HCT116 (cell line): Measurements from ENCODE around the gene TOMM34. TPM values are rescaled to one million over a fixed set of nuclear protein-coding genes. Genes with fewer than 3 reads are reported as not detected.
A peak's percentile ranks its signal among the peaks of the same experiment; 100 is the strongest.

Experiments
- ATAC-seq: fragments of 200-7000 bp; cut with Tn5 transposase; 2 replicates; pipeline ENCODE4 v1.9.1; 2020; ENCODE audit warnings: mild to moderate bottlenecking, moderate library complexity
- BruUV-seq: library from RNA; stranded (reverse); fragments of 400-500 nt; replicated peaks from 2 replicates; lab custom pipeline; 2021; lab: Mats Ljungman, UMichigan
- CTCF ChIA-PET: fragments of 300-600 bp; sonication (Branson Sonifier 250); formaldehyde crosslinking; loops from one replicate; lab custom pipeline; 2021; ENCODE audit warnings: antibody characterized with exemption; lab: Charles Lee
- POLR2A ChIA-PET: fragments of 300-600, 350-600 bp; sonication (Branson Sonifier 250); formaldehyde crosslinking; loops from one replicate; lab custom pipeline; 2021; ENCODE audit warnings: antibody characterized with exemption; lab: Charles Lee
- RAD21 ChIA-PET, 2 experiments: fragments of 300-600 bp; sonication (Branson Sonifier 250); formaldehyde crosslinking; loops; one replicate each; lab custom pipeline; 2023; ENCODE audit warnings: low total read pairs in 2 of 2; ENCODE audit not compliant: uncharacterized antibody in 2 of 2, unreplicated experiment in 2 of 2, low non-redundant PET in 1 of 2; lab: Charles Lee
- DNase-seq: peaks from one replicate; pipeline ENCODE4 v3.0.0-alpha.2; 2010; ENCODE audit warnings: low read depth, low spot score
- H2AFZ ChIP-seq: fragments of 200-600 bp; shearing (Covaris generic), sonication (generic); 2 replicates; pipeline ENCODE4 v1.6.1; 2017; ENCODE audit warnings: low read depth, mixed run types, mixed read lengths, antibody characterized with exemption, low read length; ENCODE audit not compliant: poor library complexity, severe bottlenecking
- H3K27ac ChIP-seq: 2 replicates; pipeline ENCODE4 v1.5.1; 2012; ENCODE audit warnings: low read depth, low read length
- H3K27me3 ChIP-seq: fragments of 200-600 bp; sonication (generic); 2 replicates; pipeline ENCODE4 v1.6.1; 2016; ENCODE audit warnings: mixed run types, low read length, mixed read lengths; ENCODE audit not compliant: insufficient read depth
- H3K36me3 ChIP-seq, 2 experiments: fragments of 200-500 bp in 1 of 2; fragments of 200-600 bp in 1 of 2; sonication (Bioruptor generic) in 1 of 2; sonication (generic) in 1 of 2; 2 replicates each; pipeline versions ENCODE4 v1.5.1 to v1.6.1; 2014 to 2016; ENCODE audit warnings: low read length in 2 of 2, inconsistent platforms in 1 of 2, mixed read lengths in 1 of 2, mixed run types in 1 of 2; ENCODE audit not compliant: insufficient read depth in 2 of 2, control insufficient read depth in 1 of 2
- H3K4me1 ChIP-seq, 2 experiments: fragments of 200-600 bp in 1 of 2; sonication (generic) in 1 of 2; 2 replicates each; pipeline versions ENCODE4 v1.5.1 to v1.6.1; 2012 to 2017; ENCODE audit warnings: low read length in 2 of 2, inconsistent platforms in 1 of 2, mild to moderate bottlenecking in 1 of 2, mixed read lengths in 1 of 2, mixed run types in 1 of 2, moderate library complexity in 1 of 2; ENCODE audit not compliant: insufficient read depth in 2 of 2, control insufficient read depth in 1 of 2
- H3K4me2 ChIP-seq: fragments of 200-600 bp; sonication (generic); 2 replicates; pipeline ENCODE4 v1.6.1; 2017; ENCODE audit warnings: mixed run types, low read length, mixed read lengths
- H3K4me3 ChIP-seq, 2 experiments: fragments of 200-600 bp in 1 of 2; sonication (generic) in 1 of 2; replicated peaks in 1 of 2; 2 replicates each; pipeline ENCODE4 v1.5.1; 2011 to 2016; ENCODE audit warnings: low read length in 2 of 2, control low read depth in 1 of 2, low read depth in 1 of 2, mild to moderate bottlenecking in 1 of 2, mixed read lengths in 1 of 2, mixed run types in 1 of 2
- H3K79me2 ChIP-seq: fragments of 200-600 bp; sonication (generic); 2 replicates; pipeline ENCODE4 v1.6.1; 2017; ENCODE audit warnings: mild to moderate bottlenecking, mixed run types, low read length, moderate library complexity, mixed read lengths; ENCODE audit not compliant: insufficient read depth
- H3K9ac ChIP-seq: fragments of 200-600 bp; sonication (generic); 2 replicates; pipeline ENCODE4 v1.6.1; 2016; ENCODE audit warnings: low read length, mixed read lengths
- H3K9me2 ChIP-seq: fragments of 200-600 bp; sonication (generic), shearing (Covaris generic); 2 replicates; pipeline ENCODE4 v1.6.1; 2017; ENCODE audit warnings: mixed run types, mild to moderate bottlenecking, moderate library complexity; ENCODE audit not compliant: insufficient read depth
- H3K9me3 ChIP-seq, 2 experiments: fragments of 200-500 bp in 1 of 2; fragments of 200-600 bp in 1 of 2; sonication (Bioruptor generic) in 1 of 2; sonication (generic) in 1 of 2; 2 replicates each; pipeline ENCODE4 v1.6.1; 2014 to 2017; ENCODE audit warnings: low read length in 2 of 2, mixed read lengths in 2 of 2, inconsistent platforms in 1 of 2, low read depth in 1 of 2, mild to moderate bottlenecking in 1 of 2, mixed run types in 1 of 2, moderate library complexity in 1 of 2; ENCODE audit not compliant: control insufficient read depth in 1 of 2, insufficient read depth in 1 of 2
- H4K20me1 ChIP-seq: fragments of 200-600 bp; sonication (generic), shearing (Covaris generic); 2 replicates; pipeline ENCODE4 v1.6.1; 2017; ENCODE audit warnings: mixed run types, mild to moderate bottlenecking, moderate library complexity; ENCODE audit not compliant: insufficient read depth
- ATF3 ChIP-seq: IDR thresholded peaks from 2 replicates; pipeline ENCODE4 v1.6.1; 2012
- CEBPB ChIP-seq: IDR thresholded peaks from 2 replicates; pipeline ENCODE4 v1.6.1; 2012; ENCODE audit warnings: low read depth
- CTCF ChIP-seq, 3 experiments: fragments of 200-600 bp in 1 of 3; sonication (generic) in 1 of 3; IDR thresholded peaks in 2 of 3; conservative IDR thresholded peaks in 1 of 3; 2 replicates each; pipeline ENCODE4 v1.5.1; 2012 to 2017; ENCODE audit warnings: low read depth in 2 of 3, low read length in 2 of 3, antibody characterized with exemption in 1 of 3, borderline replicate concordance in 1 of 3, control low read depth in 1 of 3, mild to moderate bottlenecking in 1 of 3, mixed read lengths in 1 of 3, mixed run types in 1 of 3, moderate library complexity in 1 of 3; ENCODE audit not compliant: insufficient read depth in 1 of 3
- ELF1 ChIP-seq: IDR thresholded peaks from 2 replicates; pipeline ENCODE4 v1.6.1; 2012; ENCODE audit warnings: low read depth, borderline replicate concordance
- EZH2 ChIP-seq: fragments of 200-600 bp; sonication (generic); IDR thresholded peaks from 2 replicates; pipeline ENCODE4 v1.6.1; 2017; ENCODE audit warnings: antibody characterized with exemption, mixed run types
- EZH2phosphoT487 ChIP-seq: fragments of 200-600 bp; IDR thresholded peaks from 2 replicates; pipeline ENCODE4 v1.6.1; 2018; ENCODE audit warnings: antibody characterized with exemption, borderline replicate concordance
- FOSL1 ChIP-seq: IDR thresholded peaks from 2 replicates; pipeline ENCODE4 v1.6.1; 2012; ENCODE audit warnings: low read depth
- MAX ChIP-seq: IDR thresholded peaks from 2 replicates; pipeline ENCODE4 v1.6.1; 2012
- POLR2A ChIP-seq: IDR thresholded peaks from 2 replicates; pipeline ENCODE4 v1.7.0; 2011; ENCODE audit warnings: borderline replicate concordance; ENCODE audit not compliant: insufficient read depth, insufficient read length; ENCODE audit errors: extremely low read depth
- RAD21 ChIP-seq: IDR thresholded peaks from 2 replicates; pipeline ENCODE4 v1.6.1; 2012; ENCODE audit warnings: low read depth, mild to moderate bottlenecking
- SIN3A ChIP-seq: IDR thresholded peaks from 2 replicates; pipeline ENCODE4 v1.6.1; 2012; ENCODE audit warnings: low read depth
- SP1 ChIP-seq: IDR thresholded peaks from 2 replicates; pipeline ENCODE4 v1.6.1; 2012; ENCODE audit warnings: low read depth
- SRF ChIP-seq: IDR thresholded peaks from 2 replicates; pipeline ENCODE4 v1.6.1; 2012; ENCODE audit warnings: low read depth
- TCF7L2 ChIP-seq: IDR thresholded peaks from 2 replicates; pipeline ENCODE4 v1.7.0; 2011; ENCODE audit warnings: borderline replicate concordance, inconsistent platforms; ENCODE audit not compliant: insufficient read depth, insufficient read length; ENCODE audit errors: extremely low read depth
- YY1 ChIP-seq: IDR thresholded peaks from 2 replicates; pipeline ENCODE4 v1.6.1; 2011; ENCODE audit warnings: low read length, low read depth, moderate library complexity, mild to moderate bottlenecking; ENCODE audit not compliant: insufficient replicate concordance; ENCODE audit errors: extremely low read depth
- ZFX ChIP-seq: fragments of 450-650 bp; IDR thresholded peaks from 2 replicates; pipeline ENCODE4 v1.6.1; 2017
- ZNF274 ChIP-seq: fragments of 200-500 bp; sonication (Bioruptor generic); IDR thresholded peaks from 2 replicates; pipeline ENCODE4 v1.6.1; 2014; ENCODE audit warnings: mild to moderate bottlenecking, low read depth, low read length, inconsistent platforms
- intact Hi-C: fragments of 100-400 bp; cut with micrococcal nuclease; formaldehyde crosslinking; loops from 2 replicates; pipeline ENCODE4 v1.10.0; 2022
- total RNA-seq: library from RNA; stranded (reverse); gene quantifications from one replicate; pipeline ENCODE4 v1.2.1, GENCODE V29; 2021; ENCODE audit not compliant: unreplicated experiment

The TOMM34 gene
- total RNA-seq, 1 experiment from 2014 or later: 51.7 TPM

- Histone ChIP-seq H3K4me3 (no peak overlapping the region; a peak in 1 of 4 replicates), H3K27me3 (no peaks in the 10 kb centered on the region), H4K20me1 (no peaks in the 10 kb centered on the region), H3K36me3 (peaks cover 35 to 36% of the 10 kb centered on the region in 2 experiments; a peak in 3 of 4 replicates), H3K27ac (no peak overlapping the region), H2AFZ (no peak overlapping the region), H3K4me2 (peak overlapping the region; percentile 90; the same call in 1 of the 2 replicates), H3K4me1 (peaks cover 21 to 41% of the 10 kb centered on the region in 2 experiments), H3K9me2 (no peaks in the 10 kb centered on the region), H3K9ac (no peak overlapping the region)
- ATAC-seq: no peak
- DNase-seq: no peak
- POLR2A ChIA-PET: no interaction called here
- intact Hi-C loops: no loop called here
- no TSS peak for BruUV-seq
- RAD21 ChIA-PET: no interaction called here
- CTCF ChIA-PET: no interaction called here
- no peak for TF ChIP-seq ATF3
- TF ChIP-seq EZH2: no peak
- TF ChIP-seq, all 23 proteins: peak for 0
- Histone ChIP-seq H3K79me2 (peaks cover 46% of the 10 kb centered on the region), H3K9me3 (no peaks in the 10 kb centered on the region)
Measured at GRCh38 chr20:44958276-44958675, 1.9 kb downstream of the TOMM34 start.

- no peaks in the 10 kb centered on the region for H3K27me3 ChIP-seq
- no peaks in the 10 kb centered on the region for H3K9me2 ChIP-seq
- BruUV-seq: no TSS peak
- ChIA-PET CTCF (no interaction called here), POLR2A (no interaction called here), RAD21 (no interaction called here)
- no peak overlapping the region for H3K9ac ChIP-seq
- peaks cover 42 to 55% of the 10 kb centered on the region in 2 experiments; a peak in 3 of 4 replicates for H3K36me3 ChIP-seq
- H3K79me2 ChIP-seq: peaks cover 46% of the 10 kb centered on the region
- intact Hi-C loops: no loop called here
- H3K9me3 ChIP-seq: no peaks in the 10 kb centered on the region
- H3K4me3 ChIP-seq: no peak overlapping the region
- ATAC-seq (no peak), DNase-seq (no peak)
- no peak overlapping the region for H3K27ac ChIP-seq
- H3K4me2 ChIP-seq: no peak overlapping the region
- no peak overlapping the region for H2AFZ ChIP-seq
- peaks cover 15 to 22% of the 10 kb centered on the region in 2 experiments; a peak in 3 of 4 replicates for H3K4me1 ChIP-seq
- no peaks in the 10 kb centered on the region for H4K20me1 ChIP-seq
- TF ChIP-seq SIN3A: no peak
- no peak for TF ChIP-seq SP1
- TF ChIP-seq CTCF (IDR thresholded peaks at IDR 0.05 in 2 of 3, conservative IDR thresholded peaks at IDR 0.05 in 1 of 3; ENCODE audit: borderline replicate concordance in 1 of 3, insufficient read depth in 1 of 3, low read depth in 2 of 3, low read length in 2 of 3): no peak
- TF ChIP-seq RAD21: no peak
- TF ChIP-seq YY1: no peak
- TF ChIP-seq POLR2A: no peak
- TF ChIP-seq FOSL1: no peak
- no peak for TF ChIP-seq ZFX
- no peak for TF ChIP-seq TCF7L2
- TF ChIP-seq ELF1: no peak
- no peak for TF ChIP-seq EZH2phosphoT487
- TF ChIP-seq MAX: no peak
- no peak for TF ChIP-seq EZH2
- TF ChIP-seq SRF: no peak
- no peak for TF ChIP-seq ZNF274
- TF ChIP-seq CEBPB: no peak
- no peak for TF ChIP-seq ATF3
Measured at GRCh38 chr20:44956410-44956809, 3.8 kb downstream of the TOMM34 start.
